ENCODE results near the gene GGN. TPM values are rescaled to one million over a fixed set of nuclear protein-coding genes. Genes with fewer than 3 reads are reported as not detected.

GGN gene, protein sequence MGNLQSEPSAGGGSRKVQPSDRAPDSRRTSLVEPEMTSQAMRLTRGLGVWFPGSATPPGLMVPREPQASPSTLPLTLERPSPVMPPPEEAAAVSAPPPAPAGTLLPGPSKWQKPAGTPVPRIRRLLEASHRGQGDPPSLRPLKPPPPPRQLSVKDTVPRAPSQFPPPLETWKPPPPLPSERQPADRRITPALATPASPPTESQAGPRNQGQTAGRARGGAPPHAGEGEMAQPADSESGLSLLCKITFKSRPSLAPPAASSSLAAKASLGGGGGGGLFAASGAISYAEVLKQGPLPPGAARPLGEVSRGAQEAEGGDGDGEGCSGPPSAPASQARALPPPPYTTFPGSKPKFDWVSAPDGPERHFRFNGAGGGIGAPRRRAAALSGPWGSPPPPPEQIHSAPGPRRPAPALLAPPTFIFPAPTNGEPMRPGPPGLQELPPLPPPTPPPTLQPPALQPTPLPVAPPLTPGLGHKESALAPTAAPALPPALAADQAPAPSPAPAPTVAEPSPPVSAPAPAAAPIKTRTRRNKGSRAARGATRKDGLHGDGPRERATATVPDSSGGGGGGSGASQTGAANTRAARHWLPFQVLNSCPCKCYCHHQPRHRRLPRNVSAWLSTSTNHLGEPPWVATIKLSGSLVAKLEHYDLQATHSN
- total RNA-seq, result under 1 TPM in 5 of 10 donors, not detected in 5; 0.13 to 0.57 (median 0.40) TPM
- under 1 TPM in 1 of 2 donors, not detected in 1; 0.22 TPM for polyA plus RNA-seq
- long read RNA-seq, donor 1, result 0 reads
- long read RNA-seq, donor 2, partial matches to known transcripts, result 0 of 1 reads
- long read RNA-seq, donor 2, other reads (novel, unspliced or antisense), result 1 of 1 reads
- long read RNA-seq, donor 3, partial matches to known transcripts, result 1 of 1 reads
- long read RNA-seq, donor 3, other reads (novel, unspliced or antisense), result 0 of 1 reads

GRCh38 chr19:38387550-38388348, at the start of gene GGN:
TSS of gene GGN (minus strand) at chr19:38388034. CDS start at chr19:38387261, 773 bp downstream.
- Histone ChIP-seq H3K27me3 (peaks cover 0 to 65% (median 0%) of the 10 kb centered on the region in 7 donors), H3K4me1 (peaks cover 15 to 50% (median 33%) of the 10 kb centered on the region in 9 donors), H3K36me3 (peaks cover 0 to 38% (median 16%) of the 10 kb centered on the region in 9 donors), H3K27ac (peak within 1 kb of the TSS in 6 of 10 donors; percentile 22 to 87 (median 55)), H3K9me3 (no peaks in the 10 kb centered on the region), H3K4me3 (peak within 1 kb of the TSS; percentile 33 to 64 (median 54))
- WGBS, 2 donors, result 1 to 2% methylated on average over 49 to 51 of the region's 51 CpGs
- DNase-seq (peak; percentile 75 to 77), ATAC-seq (peak; percentile 59 to 79 (median 74))
- intact Hi-C loops (cut with DNase I), result no loop called here
- no peak for TF ChIP-seq CTCF (IDR thresholded peaks at IDR 0.05)

- Histone ChIP-seq H3K9me3 (no peaks in the 10 kb centered on the region), H3K27ac (no peak overlapping the region), H3K36me3 (no peaks in the 10 kb centered on the region), H3K4me1 (peaks cover 0 to 12% (median 0%) of the 10 kb centered on the region in 9 donors), H3K27me3 (peaks cover 6 to 63% (median 42%) of the 10 kb centered on the region in 7 donors), H3K4me3 (no peak overlapping the region)
- 88 to 90% methylated on average over 6 of the region's 6 CpGs for WGBS, 2 donors
- ATAC-seq (no peak), DNase-seq (no peak)
- intact Hi-C loops (cut with DNase I), result no loop called here
- TF ChIP-seq CTCF (IDR thresholded peaks at IDR 0.05), result no peak
Observed at GRCh38 chr19:38437295-38437694, 49.5 kb upstream of the GGN start.

DNA sequence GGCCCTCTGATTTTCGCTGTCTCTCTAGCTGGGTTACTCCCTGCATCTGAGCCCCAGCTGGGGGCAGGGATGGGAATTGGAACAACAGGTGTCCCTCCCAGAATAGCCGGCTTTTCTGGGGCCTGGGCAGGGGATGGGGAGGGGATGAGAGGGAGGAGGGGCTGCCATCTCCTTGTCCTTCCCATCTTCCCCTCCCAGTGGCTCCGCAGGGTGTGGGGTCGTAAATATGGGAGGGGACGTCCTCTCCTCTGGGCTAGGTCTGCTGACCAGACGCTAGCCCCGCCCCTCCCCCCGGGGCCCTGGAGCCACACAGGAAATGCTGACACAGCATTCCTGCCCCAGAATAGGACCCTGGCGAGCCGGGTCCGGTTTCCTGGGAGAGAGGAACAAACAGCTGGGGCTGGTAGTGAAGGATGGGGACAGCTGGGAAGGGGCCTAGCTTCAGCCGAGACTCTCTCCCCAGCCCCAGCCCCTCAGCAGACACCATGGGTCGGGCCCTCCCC, 46.8 kb upstream of the GGN start:
- peak overlapping the region in 1 of 10 donors; percentile 18 for H3K4me3 ChIP-seq
- no peak for TF ChIP-seq CTCF (IDR thresholded peaks at IDR 0.05)
- H3K27me3 ChIP-seq, result peaks cover 6 to 68% (median 42%) of the 10 kb centered on the region in 7 donors
- 7 to 12% methylated on average over 13 of the region's 13 CpGs for WGBS, 2 donors
- peak in 1 of 2 donors; percentile 39 for DNase-seq
- intact Hi-C loops (cut with DNase I), result no loop called here
- H3K36me3 ChIP-seq, result no peaks in the 10 kb centered on the region
- ATAC-seq, result peak in 6 of 8 donors; percentile 28 to 63 (median 52)
- H3K4me1 ChIP-seq, result peaks cover 0 to 12% (median 0%) of the 10 kb centered on the region in 9 donors
- no peak overlapping the region for H3K27ac ChIP-seq
- no peaks in the 10 kb centered on the region for H3K9me3 ChIP-seq

Data from heart right ventricle (tissue), 16 donors.